ENCODE data around the gene MYF5.
A peak's percentile ranks its signal among the peaks of the same experiment; 100 is the strongest.
"Not testable (repeated sequence)": the region's sequence is repeated elsewhere in the genome, so short reads cannot be mapped to it uniquely, and the experiment has no call there.

MYF5 gene

GRCh38 chr12:80716696-80717469 is at the start of gene MYF5:
MYF5 (plus strand) TSS chr12:80716912; CDS start chr12:80717064, 152 bp downstream.
- DNase-seq, result peak; percentile 69

- DNase-seq, result no peak
Measured at GRCh38 chr12:80670214-80670613, 46.5 kb upstream of the MYF5 start.

- not testable (repeated sequence) for DNase-seq
Measured at GRCh38 chr12:80676042-80676636, 40.6 kb upstream of the MYF5 start.

GRCh38 chr12:80676856-80677255 is 39.9 kb upstream of the MYF5 start:
- no peak for DNase-seq

GRCh38 chr12:80677994-80678393 is 38.7 kb upstream of the MYF5 start:
- DNase-seq, result no peak

GRCh38 chr12:80679346-80680131 is 37.2 kb upstream of the MYF5 start:
- DNase-seq, result no peak

GRCh38 chr12:80681287-80681686 is 35.4 kb upstream of the MYF5 start:
- no peak for DNase-seq

- DNase-seq, result no peak
Measured at GRCh38 chr12:80681786-80682185, 34.9 kb upstream of the MYF5 start.

GRCh38 chr12:80684077-80684495 is 32.6 kb upstream of the MYF5 start:
- no peak for DNase-seq

- no peak for DNase-seq
Measured at GRCh38 chr12:80690090-80690489, 26.6 kb upstream of the MYF5 start.

GRCh38 chr12:80690513-80690912 is 26.2 kb upstream of the MYF5 start:
- no peak for DNase-seq

- no peak for DNase-seq
Measured at GRCh38 chr12:80692114-80692513, 24.6 kb upstream of the MYF5 start.

GRCh38 chr12:80697270-80697887 is 19.3 kb upstream of the MYF5 start:
- DNase-seq, result no peak

- no peak for DNase-seq
Measured at GRCh38 chr12:80698256-80698655, 18.5 kb upstream of the MYF5 start.

- no peak for DNase-seq
Measured at GRCh38 chr12:80698847-80699542, 17.7 kb upstream of the MYF5 start.

GRCh38 chr12:80700327-80700726 is 16.4 kb upstream of the MYF5 start:
- no peak for DNase-seq

GRCh38 chr12:80701388-80701787 is 15.3 kb upstream of the MYF5 start:
- DNase-seq, result no peak

- no peak for DNase-seq
Measured at GRCh38 chr12:80702889-80703805, 13.6 kb upstream of the MYF5 start.

GRCh38 chr12:80704420-80704819 is 12.3 kb upstream of the MYF5 start:
- no peak for DNase-seq

- no peak for DNase-seq
Measured at GRCh38 chr12:80707126-80707829, 9.4 kb upstream of the MYF5 start, which contains the start of gene MYF6. MYF6 (plus strand) TSS chr12:80707634; CDS start chr12:80707720, 86 bp downstream.

- no peak for DNase-seq
Measured at GRCh38 chr12:80707830-80708258, 8.9 kb upstream of the MYF5 start.
